Measurements from ENCODE around the gene TMEM131. TPM values are rescaled to one million over a fixed set of nuclear protein-coding genes. Genes with fewer than 3 reads are reported as not detected.

TMEM131 gene
- total RNA-seq, 1 experiment from 2014 or later = 18.3 TPM

- peak; percentile 55 for DNase-seq (ENCODE audit: low read depth)
Observed at GRCh38 chr2:97763176-97763845, 232.4 kb downstream of the TMEM131 start.

DNA sequence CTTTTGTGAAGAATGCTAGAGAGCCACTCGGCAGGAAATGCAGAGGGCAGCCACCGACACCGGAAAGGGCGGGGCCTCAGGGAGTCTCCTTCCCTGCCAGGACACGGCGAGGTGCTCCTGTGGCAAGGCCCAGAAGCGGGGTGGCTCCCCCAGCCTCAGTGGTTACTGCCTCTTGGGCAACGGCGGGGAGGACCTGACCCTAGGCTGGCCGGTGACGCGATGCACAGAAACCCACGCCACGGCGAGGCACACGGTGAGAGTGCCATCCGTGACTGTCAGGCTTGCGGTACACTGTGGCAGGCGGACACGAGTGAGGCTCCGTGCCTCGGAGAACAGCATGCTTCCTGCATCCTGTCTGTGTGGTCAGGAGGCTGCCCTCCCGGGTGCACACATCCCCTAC, 234.6 kb downstream of the TMEM131 start:
- no peak for DNase-seq (ENCODE audit: low read depth)

DNA sequence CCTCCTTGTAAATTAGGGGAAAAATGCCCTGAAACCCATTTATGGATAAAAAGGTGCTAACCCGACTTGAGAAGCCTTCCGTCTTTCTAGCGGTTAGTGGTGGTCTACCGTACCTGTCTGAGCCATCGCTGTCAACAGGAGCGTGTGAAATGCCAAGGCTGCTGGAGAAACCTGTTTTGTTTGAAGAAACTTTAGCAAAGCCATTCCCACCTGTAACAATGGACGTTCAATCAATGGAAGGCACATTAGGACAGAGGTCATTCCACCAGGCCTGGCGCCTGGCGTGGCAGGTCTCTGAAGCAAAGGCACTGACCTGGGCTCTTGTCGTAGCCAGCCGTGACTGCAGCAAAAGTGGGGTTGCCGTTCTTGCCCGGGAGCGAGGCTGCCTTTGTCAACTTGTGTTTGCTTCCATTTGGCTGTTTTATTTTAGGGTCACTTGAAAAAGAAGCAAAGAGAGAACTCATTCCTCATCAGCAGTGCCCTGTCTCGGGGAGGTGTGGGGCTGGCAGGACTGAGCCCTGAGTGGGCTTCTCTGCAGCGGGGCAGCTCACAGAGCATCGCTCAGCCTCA, 235.2 kb downstream of the TMEM131 start:
- no peak for DNase-seq (ENCODE audit: low read depth)

DNA sequence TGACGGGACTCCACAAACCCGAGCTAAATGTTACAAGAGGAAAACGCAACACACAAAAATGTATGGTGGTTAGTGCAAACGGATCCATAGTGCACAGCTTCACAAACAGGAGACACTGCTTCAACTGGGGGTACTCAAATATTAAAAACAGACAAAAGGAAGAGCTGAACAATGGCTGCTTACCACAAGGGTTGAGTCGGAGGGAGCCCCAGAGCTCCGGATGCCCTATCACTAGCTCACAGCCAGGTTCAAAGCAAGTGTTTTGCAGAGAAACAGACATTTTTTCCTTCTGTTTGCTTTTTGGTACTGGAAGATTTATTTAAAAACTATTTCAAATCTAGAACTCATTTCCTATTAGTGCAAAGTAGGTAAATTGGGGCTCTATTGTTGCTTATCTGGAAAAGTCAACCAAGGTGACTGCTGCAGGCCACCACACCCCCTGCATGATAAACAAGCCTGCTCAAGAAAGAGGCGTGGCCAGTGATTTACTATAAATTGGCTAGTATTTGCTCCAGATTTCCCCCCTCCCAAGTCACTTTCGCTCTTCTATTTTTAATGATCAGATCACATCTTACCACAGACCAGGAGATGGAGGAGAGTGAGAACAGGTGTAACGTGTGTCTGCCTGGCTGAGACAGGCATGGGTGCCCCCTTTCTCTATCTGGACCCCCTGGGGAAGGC, 235.9 kb downstream of the TMEM131 start:
- DNase-seq (ENCODE audit: low read depth) = no peak

- DNase-seq (ENCODE audit: low read depth) = no peak
Observed at GRCh38 chr2:97758131-97758705, 237.5 kb downstream of the TMEM131 start.

- no peak for DNase-seq (ENCODE audit: low read depth)
Observed at GRCh38 chr2:97757062-97757461, 238.7 kb downstream of the TMEM131 start.

- DNase-seq (ENCODE audit: low read depth) = no peak
Observed at GRCh38 chr2:97755491-97755890, 240.3 kb downstream of the TMEM131 start.

GRCh38 chr2:97754690-97755346, 240.9 kb downstream of the TMEM131 start:
- DNase-seq (ENCODE audit: low read depth) = no peak

DNA sequence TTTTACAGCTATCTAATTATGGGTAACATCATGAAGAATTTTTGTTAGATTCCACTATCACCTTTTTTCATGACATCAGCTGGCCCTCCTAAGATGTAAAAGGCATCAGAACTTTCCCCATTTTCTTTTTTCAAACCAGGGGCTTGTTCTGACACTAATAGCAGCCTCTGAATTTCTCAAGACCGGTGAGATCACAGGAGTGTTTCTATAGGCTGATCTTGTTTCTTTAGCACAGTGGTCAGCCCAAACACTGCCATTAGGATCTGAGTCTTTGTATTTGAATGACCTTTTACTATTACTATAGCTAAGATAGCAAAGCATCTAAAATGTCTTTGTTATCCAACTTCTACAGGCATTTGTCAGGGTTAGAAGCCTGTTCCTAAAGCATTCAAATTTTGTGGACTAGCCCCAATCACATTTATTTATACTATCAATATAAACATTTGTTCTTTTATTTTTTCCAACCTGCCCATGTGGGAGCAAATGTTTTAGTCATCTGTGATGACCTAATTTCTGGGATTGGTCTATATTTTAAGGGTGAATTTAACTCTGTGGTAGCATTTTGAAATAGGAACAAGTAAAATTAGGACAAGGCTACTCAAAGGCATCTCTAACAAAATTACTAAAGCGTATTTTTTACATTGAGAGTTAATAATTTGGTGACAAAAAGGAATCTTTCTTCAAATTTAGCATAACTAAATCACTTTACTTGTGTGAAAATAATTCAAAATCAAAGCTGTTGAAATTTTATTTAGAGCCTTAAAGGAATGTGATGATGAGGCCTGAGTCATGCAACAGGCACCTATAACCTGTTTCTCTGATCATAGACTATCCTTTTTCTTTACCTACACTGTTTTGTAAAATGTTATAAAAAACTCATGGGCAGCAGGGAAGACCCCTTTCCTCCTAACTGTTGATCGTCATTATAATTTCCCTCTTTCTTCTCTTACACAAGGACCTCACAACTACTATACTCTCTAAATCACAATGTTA, 243.1 kb downstream of the TMEM131 start:
- no peak for DNase-seq (ENCODE audit: low read depth)

- DNase-seq (ENCODE audit: low read depth) = peak; percentile 59
Observed at GRCh38 chr2:97751752-97752151, 244.0 kb downstream of the TMEM131 start.

DNA sequence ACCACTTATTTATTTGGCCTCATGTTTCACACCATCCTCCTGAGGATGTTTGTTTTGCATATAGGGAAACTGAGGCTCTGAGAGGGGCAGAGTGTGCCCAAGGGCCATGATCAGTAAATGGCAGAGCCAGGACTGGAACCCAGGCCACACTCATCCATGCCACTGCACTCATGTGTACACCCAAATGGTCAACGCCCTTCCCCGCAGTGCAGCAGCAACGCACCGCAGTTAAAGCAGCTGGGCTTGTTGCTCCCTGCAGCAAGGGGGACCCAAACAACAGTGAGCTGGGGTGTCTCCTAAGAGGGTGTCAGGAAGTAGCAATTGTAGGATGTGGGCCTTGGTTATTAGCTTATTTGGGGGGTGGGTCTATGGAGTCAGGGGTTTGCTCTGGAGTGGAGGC, 245.7 kb downstream of the TMEM131 start:
- no peak for DNase-seq (ENCODE audit: low read depth)

DNA sequence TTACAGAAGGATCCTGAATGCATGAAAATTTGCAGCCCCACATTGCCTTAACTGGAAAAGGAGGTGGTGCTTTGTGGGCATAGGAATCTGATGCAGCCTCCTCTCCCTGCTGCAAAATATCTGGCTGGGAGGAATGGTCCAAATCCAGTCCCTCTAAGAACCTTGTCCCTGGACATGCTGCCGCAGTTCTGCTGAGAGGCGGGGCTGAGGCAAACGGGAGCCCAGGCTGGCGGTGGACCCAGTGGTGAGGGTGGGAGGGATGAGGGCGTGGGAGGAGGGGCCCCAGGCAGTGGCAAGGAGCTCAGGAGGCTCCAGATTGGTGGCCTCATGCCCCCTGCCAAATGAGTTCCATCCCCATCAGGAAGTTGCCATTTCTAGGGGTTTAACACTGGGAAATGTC, 246.2 kb downstream of the TMEM131 start:
- no peak for DNase-seq (ENCODE audit: low read depth)

- no peak for DNase-seq (ENCODE audit: low read depth)
Observed at GRCh38 chr2:97747716-97748115, 248.0 kb downstream of the TMEM131 start.

DNA sequence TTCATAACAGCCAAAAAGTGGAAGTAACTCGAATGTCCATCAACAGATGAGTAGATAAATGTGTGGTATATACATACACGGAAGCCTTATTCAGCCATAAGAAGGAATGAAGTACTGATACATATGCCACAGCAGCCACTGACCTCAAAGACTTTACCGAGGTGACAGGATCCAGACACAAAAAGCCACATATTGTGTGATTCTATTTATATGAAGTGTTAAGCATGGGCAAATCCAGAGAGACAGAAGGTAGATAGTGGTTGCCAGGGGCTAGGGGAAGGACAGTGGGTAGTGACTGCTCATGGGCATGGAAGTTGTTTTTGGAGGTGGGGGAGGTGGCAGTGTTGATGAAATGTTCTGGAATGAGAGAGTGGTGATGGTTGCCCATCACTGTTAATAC, 248.5 kb downstream of the TMEM131 start:
- no peak for DNase-seq (ENCODE audit: low read depth)

DNA sequence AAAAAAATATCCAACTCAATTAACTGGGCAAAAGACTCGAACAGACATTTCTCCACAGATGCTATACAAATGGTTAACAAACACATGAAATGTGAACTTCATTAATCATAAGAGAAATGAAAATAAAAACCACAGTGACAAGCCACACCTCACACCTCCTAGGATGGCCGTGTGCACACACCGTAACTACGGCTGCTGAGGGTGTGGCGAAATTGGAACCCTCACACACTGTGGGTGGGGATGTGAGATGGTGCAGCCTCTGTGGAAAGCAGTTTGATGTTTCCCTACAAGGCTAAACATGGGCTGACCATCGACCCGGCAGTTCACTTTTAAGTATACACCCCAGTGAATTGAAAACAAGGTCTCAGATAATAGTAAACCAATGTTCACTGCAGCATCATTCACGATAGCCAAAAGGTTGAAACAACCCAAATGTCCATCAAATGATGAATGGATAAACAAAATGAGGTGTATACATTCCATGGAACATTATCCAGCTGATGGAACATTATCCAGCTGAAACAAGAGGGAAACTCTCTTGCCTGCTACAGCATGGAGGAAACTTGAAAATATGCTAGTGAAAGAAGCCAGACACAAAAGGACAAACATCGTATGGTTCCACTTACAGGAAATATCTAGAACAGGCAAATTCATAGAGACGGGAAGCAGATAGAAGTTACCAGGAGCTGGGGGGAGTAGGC, 250.1 kb downstream of the TMEM131 start:
- DNase-seq (ENCODE audit: low read depth) = no peak

- DNase-seq (ENCODE audit: low read depth) = no peak
Observed at GRCh38 chr2:97743913-97744312, 251.8 kb downstream of the TMEM131 start.

- DNase-seq (ENCODE audit: low read depth) = peak; percentile 50
Observed at GRCh38 chr2:97742381-97742847, 253.3 kb downstream of the TMEM131 start.

GRCh38 chr2:97741686-97742085, 254.1 kb downstream of the TMEM131 start:
- no peak for DNase-seq (ENCODE audit: low read depth)

DNA sequence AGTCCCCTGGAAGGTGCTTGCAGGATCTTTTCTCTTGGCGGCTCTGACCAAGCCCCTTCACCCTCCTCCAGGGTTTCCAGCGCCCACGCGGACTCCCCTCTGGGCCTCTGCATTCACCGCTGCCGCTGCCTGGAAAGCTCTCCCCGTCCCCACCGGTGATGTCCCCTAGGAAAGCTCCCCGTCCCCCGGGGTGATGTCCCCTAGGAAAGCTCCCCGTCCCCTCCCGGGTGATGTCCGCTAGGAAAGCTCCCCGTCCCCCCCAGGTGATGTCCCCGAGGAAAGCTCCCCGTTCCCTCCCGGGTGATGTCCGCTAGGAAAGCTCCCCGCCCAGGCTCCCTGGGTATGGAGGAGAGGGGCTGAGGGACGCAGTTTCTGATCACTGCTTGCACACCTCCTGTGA, 254.5 kb downstream of the TMEM131 start:
- no peak for DNase-seq (ENCODE audit: low read depth)

DNA sequence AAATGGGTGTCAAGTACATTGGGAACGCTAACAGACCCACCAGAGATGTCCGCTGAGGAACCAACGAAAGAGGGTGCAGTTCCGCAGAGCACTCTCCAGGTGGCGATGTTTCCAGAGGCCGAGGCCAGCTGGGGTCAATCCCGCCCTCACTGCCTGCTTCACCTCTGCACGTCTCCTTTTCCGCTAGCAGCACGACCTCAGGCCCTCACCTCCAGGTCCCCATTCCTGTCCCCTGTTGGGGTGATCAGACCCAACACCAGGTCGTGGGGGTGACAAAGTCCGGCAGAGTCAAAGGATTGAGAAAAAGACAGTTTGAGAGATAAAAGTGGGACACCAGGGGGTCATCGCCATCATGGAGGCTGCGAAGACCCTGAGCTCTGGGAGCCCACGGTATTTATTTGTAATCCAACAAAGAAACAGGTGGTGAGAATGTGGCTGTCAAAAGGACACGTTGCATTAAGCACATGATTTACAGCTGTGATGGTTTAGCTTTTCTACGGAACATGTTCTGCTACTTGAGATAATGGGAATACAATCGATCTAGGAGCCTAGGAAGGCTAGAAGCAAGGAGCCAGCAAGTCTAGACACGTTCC, 255.1 kb downstream of the TMEM131 start:
- no peak for DNase-seq (ENCODE audit: low read depth)
